Measurements from ENCODE around the gene PIP4K2A. TPM values are rescaled to one million over a fixed set of nuclear protein-coding genes. Genes with fewer than 3 reads are reported as not detected.

PIP4K2A gene
- total RNA-seq, 4 donors from 2014 or later, result 27.3 to 52.7 (median 41.6) TPM

GRCh38 chr10:22560096-22560912, 154.1 kb downstream of the PIP4K2A start:
- no peak for TF ChIP-seq CTCF (IDR thresholded peaks at IDR 0.05; ENCODE audit: low read depth)

GRCh38 chr10:22557321-22557720, 157.1 kb downstream of the PIP4K2A start:
- no peak for TF ChIP-seq CTCF (IDR thresholded peaks at IDR 0.05; ENCODE audit: low read depth)

- TF ChIP-seq CTCF (IDR thresholded peaks at IDR 0.05; ENCODE audit: low read depth), result no peak
These were observed 157.6 kb downstream of the PIP4K2A start for GRCh38 chr10:22556774-22557173.

- no peak for TF ChIP-seq CTCF (IDR thresholded peaks at IDR 0.05; ENCODE audit: low read depth)
These were observed 159.8 kb downstream of the PIP4K2A start for GRCh38 chr10:22554461-22555182.

- TF ChIP-seq CTCF (IDR thresholded peaks at IDR 0.05; ENCODE audit: low read depth), result no peak
These were observed 160.9 kb downstream of the PIP4K2A start for GRCh38 chr10:22553452-22553995.

- no peak for TF ChIP-seq CTCF (IDR thresholded peaks at IDR 0.05; ENCODE audit: low read depth)
These were observed 161.4 kb downstream of the PIP4K2A start for GRCh38 chr10:22552888-22553378.

Measured in subcutaneous adipose tissue (tissue), 4 donors.